Mesodermal cell (in vitro differentiated cells): ENCODE data around the gene TEN1. TPM values are rescaled to one million over a fixed set of nuclear protein-coding genes. Genes with fewer than 3 reads are reported as not detected.

Experiments
- H3K27ac ChIP-seq: 2 replicates; pipeline ENCODE4 v1.7.0; 2013; ENCODE audit warnings: mild to moderate bottlenecking, low read depth, low read length, moderate library complexity; ENCODE audit not compliant: severe bottlenecking
- H3K36me3 ChIP-seq: 2 replicates; pipeline ENCODE4 v1.7.1; 2013; ENCODE audit warnings: mild to moderate bottlenecking, low read length, moderate library complexity; ENCODE audit not compliant: control insufficient read depth, insufficient read depth
- H3K4me1 ChIP-seq: one replicate; pipeline ENCODE4 v1.7.1; 2013; ENCODE audit warnings: mild to moderate bottlenecking, low read length; ENCODE audit not compliant: insufficient read depth, control insufficient read depth, poor library complexity, severe bottlenecking
- H3K4me3 ChIP-seq: 2 replicates; pipeline ENCODE4 v1.7.0; 2013; ENCODE audit warnings: low read length, control low read depth, mild to moderate bottlenecking; ENCODE audit not compliant: insufficient read depth, poor library complexity, severe bottlenecking; ENCODE audit errors: extremely low read depth
- H3K9me3 ChIP-seq: 2 replicates; pipeline ENCODE4 v1.7.1; 2013; ENCODE audit warnings: mild to moderate bottlenecking, low read length, moderate library complexity; ENCODE audit not compliant: control insufficient read depth
- WGBS, 2 experiments: methylation state at CpG; one replicate each; pipeline ENCODE4 v1.1.5; 2013; ENCODE audit warnings: missing lambda C conversion rate in 2 of 2; ENCODE audit not compliant: insufficient coverage in 2 of 2; 5-methylcytosine and 5-hydroxymethylcytosine counted together
- polyA plus RNA-seq, 2 experiments: library from polyadenylated mRNA; stranded (reverse); fragments of 50-300 nt; gene quantifications; one replicate each; pipeline ENCODE4 v1.2.3, GENCODE V29; 2013

Gene TEN1
- 11.9 TPM for polyA plus RNA-seq (2013, experiment 1 of 2)
- 7.2 TPM for polyA plus RNA-seq (2013, experiment 2 of 2)

- Histone ChIP-seq H3K36me3 (peaks cover 26% of the 10 kb centered on the region), H3K4me3 (peak within 1 kb of the TSS; percentile 72), H3K4me1 (peaks cover 12% of the 10 kb centered on the region), H3K9me3 (no peaks in the 10 kb centered on the region), H3K27ac (peak within 1 kb of the TSS; percentile 97)
- 0% methylated on average over 55 to 57 of the region's 72 CpGs for WGBS, 2 experiments
Measured at GRCh38 chr17:75978938-75979704, at the start of gene TEN1, which contains the start of gene ACOX1. TSS of gene TEN1 (plus strand) at chr17:75979240. CDS start at chr17:75986193, 6,953 bp downstream. TSS of gene ACOX1 (minus strand) at chr17:75979166. CDS start at chr17:75979073, 93 bp downstream.

DNA sequence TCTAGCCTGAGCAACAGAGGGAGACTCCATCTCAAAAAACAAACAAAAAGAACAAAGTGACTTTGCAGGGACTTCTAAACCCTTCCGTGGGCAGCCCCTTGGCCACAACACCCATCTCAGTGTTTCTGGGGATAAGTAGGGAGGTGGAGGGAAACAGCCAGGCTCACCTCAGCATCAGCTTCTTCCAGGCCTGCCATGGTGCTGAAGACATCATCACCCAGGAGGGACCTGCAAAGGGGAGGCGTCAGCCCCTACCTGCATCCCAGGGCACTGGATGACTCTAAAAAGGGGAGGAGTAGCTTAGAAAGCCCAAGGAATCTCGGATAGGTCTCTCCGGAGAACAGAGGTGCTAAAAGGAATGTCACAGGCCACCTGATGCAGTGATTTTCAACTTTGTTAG, 48.0 kb upstream of the TEN1 start:
- H3K27ac ChIP-seq: no peak overlapping the region
- no peak overlapping the region for H3K4me3 ChIP-seq
- H3K36me3 ChIP-seq: peaks cover 3% of the 10 kb centered on the region
- 83 to 92% methylated on average over 3 of the region's 4 CpGs for WGBS, 2 experiments
- no peaks in the 10 kb centered on the region for H3K4me1 ChIP-seq
- H3K9me3 ChIP-seq: no peaks in the 10 kb centered on the region

- WGBS, 2 experiments: 93 to 94% methylated on average over 3 of the region's 5 CpGs
- H3K4me3 ChIP-seq: no peak overlapping the region
- peaks cover 3% of the 10 kb centered on the region for H3K36me3 ChIP-seq
- no peaks in the 10 kb centered on the region for H3K4me1 ChIP-seq
- H3K27ac ChIP-seq: no peak overlapping the region
- H3K9me3 ChIP-seq: no peaks in the 10 kb centered on the region
Measured at GRCh38 chr17:75932852-75933251, 46.2 kb upstream of the TEN1 start.

DNA sequence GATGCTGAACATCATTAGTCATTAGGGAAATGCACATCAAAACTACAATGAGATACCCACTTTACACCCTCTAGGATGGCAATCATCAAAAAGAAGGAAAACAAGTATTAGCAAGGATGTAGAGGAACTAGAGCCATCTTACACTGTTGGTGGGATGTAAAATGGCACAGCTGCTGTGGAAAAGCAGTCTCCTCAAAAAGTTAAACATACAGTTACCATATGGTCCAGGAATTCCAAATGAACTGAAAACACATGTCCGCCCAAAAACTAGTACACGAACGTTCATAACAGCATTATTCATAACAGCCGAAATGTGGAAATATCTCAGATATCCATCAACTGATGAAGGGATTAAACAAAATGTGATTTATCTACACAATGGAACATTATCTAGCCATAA, 45.2 kb upstream of the TEN1 start:
- no peaks in the 10 kb centered on the region for H3K4me1 ChIP-seq
- no peaks in the 10 kb centered on the region for H3K9me3 ChIP-seq
- WGBS, 2 experiments: 90 to 100% methylated on average over 1 to 3 of the region's 4 CpGs
- no peak overlapping the region for H3K4me3 ChIP-seq
- H3K27ac ChIP-seq: no peak overlapping the region
- peaks cover 3% of the 10 kb centered on the region for H3K36me3 ChIP-seq

- peaks cover 5% of the 10 kb centered on the region for H3K4me1 ChIP-seq
- WGBS, 2 experiments: 89 to 91% methylated on average over 11 to 12 of the region's 13 CpGs
- no peaks in the 10 kb centered on the region for H3K36me3 ChIP-seq
- H3K9me3 ChIP-seq: no peaks in the 10 kb centered on the region
- no peak overlapping the region for H3K4me3 ChIP-seq
- H3K27ac ChIP-seq: no peak overlapping the region
Measured at GRCh38 chr17:75937652-75938051, 41.4 kb upstream of the TEN1 start.

GRCh38 chr17:75940727-75941441, 38.2 kb upstream of the TEN1 start, which contains the start of gene FBF1:
TSS of gene FBF1 (minus strand) at chr17:75941042. CDS start at chr17:75938149, 2,893 bp downstream.
- H3K27ac ChIP-seq: peak within 1 kb of the TSS; percentile 59
- WGBS, 2 experiments: 0 to 1% methylated on average over 36 to 63 of the region's 63 CpGs

GRCh38 chr17:75941442-75941819, 37.6 kb upstream of the TEN1 start:
- H3K36me3 ChIP-seq: peaks cover 30% of the 10 kb centered on the region
- peaks cover 5% of the 10 kb centered on the region for H3K4me1 ChIP-seq
- no peak overlapping the region for H3K4me3 ChIP-seq
- peak overlapping the region; percentile 59 for H3K27ac ChIP-seq
- 60 to 100% methylated on average over 1 to 2 of the region's 6 CpGs for WGBS, 2 experiments
- no peaks in the 10 kb centered on the region for H3K9me3 ChIP-seq

More at GRCh38 chr17:75940727-75941441, 38.2 kb upstream of the TEN1 start, which contains the start of gene FBF1:
- Histone ChIP-seq H3K36me3 (peaks cover 24% of the 10 kb centered on the region), H3K9me3 (no peaks in the 10 kb centered on the region), H3K4me3 (peak within 1 kb of the TSS; percentile 81), H3K4me1 (peaks cover 5% of the 10 kb centered on the region)

DNA sequence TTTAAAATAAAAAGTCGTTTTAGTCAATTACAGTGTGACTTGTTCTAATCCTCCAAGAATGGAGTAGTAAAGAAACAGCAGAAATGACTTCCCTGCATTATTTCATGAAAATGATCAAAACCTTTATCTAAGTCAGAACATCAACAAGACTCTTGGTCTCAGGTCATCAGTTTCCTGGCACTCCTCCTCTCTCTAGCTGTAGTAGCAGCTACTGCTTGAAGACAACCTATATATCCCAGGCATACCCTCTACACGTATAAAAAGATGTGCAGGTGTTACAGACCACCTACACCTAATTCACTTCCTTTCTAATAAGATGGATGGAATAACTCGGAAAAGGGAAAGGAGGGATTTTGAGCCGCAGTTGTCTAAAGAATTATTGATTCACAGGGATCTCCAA, 36.6 kb upstream of the TEN1 start:
- H3K36me3 ChIP-seq: peaks cover 40% of the 10 kb centered on the region
- H3K9me3 ChIP-seq: no peaks in the 10 kb centered on the region
- no peak overlapping the region for H3K27ac ChIP-seq
- H3K4me1 ChIP-seq: peaks cover 5% of the 10 kb centered on the region
- WGBS, 2 experiments: 90% methylated on average over 2 of the region's 4 CpGs; no CpG with 5 or more reads in 1 of the 2 experiments
- no peak overlapping the region for H3K4me3 ChIP-seq

DNA sequence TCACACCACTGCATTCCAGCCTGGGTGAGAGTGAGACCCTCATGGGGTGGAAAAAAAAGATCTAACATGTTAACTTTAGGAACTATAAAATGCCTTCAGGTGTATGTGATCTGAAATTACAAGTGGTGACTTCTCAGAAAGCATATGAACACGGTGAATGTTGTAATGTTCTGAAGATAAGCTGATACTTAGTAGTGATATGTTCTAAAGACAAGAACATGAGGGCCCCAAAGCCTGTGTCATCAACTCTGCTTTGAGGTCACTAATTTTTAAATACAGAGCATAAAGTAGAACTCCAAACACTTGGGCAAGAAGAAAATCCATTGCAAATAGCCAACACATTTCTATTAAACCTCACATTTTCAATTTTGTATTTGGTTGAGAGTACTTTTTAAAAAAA, 35.5 kb upstream of the TEN1 start:
- 80 to 100% methylated on average over 1 of the region's 1 CpG for WGBS, 2 experiments

DNA sequence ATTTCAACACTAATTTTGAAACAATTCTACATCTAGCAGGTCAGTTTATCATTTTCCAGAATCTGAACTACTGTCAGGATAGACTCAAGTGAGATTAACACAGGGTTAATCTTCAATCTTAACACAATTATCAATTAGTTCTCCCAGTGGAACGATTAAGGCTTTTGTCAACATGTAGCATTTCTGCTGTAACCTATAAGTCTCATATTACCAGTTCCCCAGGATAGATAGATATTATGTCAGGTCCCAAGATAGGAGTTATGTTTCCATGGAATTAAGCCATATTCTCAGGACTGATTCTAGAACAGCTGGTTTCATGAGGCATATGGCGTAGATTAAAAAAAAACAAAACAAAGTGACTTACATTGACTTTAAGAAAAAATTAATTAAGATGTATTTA, 33.8 kb upstream of the TEN1 start:
- no CpG with 5 or more reads among the region's 2 CpGs for WGBS, 2 experiments

More for the DNA sequence above, 35.5 kb upstream of the TEN1 start:
- H3K9me3 ChIP-seq: no peaks in the 10 kb centered on the region
- H3K4me3 ChIP-seq: no peak overlapping the region
- peaks cover 5% of the 10 kb centered on the region for H3K4me1 ChIP-seq
- H3K36me3 ChIP-seq: peaks cover 50% of the 10 kb centered on the region
- no peak overlapping the region for H3K27ac ChIP-seq

More for the DNA sequence above, 33.8 kb upstream of the TEN1 start:
- Histone ChIP-seq H3K36me3 (peaks cover 67% of the 10 kb centered on the region), H3K27ac (no peak overlapping the region), H3K9me3 (no peaks in the 10 kb centered on the region), H3K4me3 (no peak overlapping the region), H3K4me1 (peaks cover 5% of the 10 kb centered on the region)
